RCC 7860 (cell line): ENCODE measurements around the gene CXCR4.
"Not testable (repeated sequence)": the region's sequence is repeated elsewhere in the genome, so short reads cannot be mapped to it uniquely, and the experiment has no call there.

Experiments
- DNase-seq: peaks from one replicate; pipeline ENCODE4 v3.0.0-alpha.2; 2015; ENCODE audit warnings: low spot score
- FAIRE-seq: peaks from 2 replicates; lab custom pipeline; 2012; peaks lifted over from hg19 to GRCh38; lab: Jason Lieb, UNC

The CXCR4 gene

DNA sequence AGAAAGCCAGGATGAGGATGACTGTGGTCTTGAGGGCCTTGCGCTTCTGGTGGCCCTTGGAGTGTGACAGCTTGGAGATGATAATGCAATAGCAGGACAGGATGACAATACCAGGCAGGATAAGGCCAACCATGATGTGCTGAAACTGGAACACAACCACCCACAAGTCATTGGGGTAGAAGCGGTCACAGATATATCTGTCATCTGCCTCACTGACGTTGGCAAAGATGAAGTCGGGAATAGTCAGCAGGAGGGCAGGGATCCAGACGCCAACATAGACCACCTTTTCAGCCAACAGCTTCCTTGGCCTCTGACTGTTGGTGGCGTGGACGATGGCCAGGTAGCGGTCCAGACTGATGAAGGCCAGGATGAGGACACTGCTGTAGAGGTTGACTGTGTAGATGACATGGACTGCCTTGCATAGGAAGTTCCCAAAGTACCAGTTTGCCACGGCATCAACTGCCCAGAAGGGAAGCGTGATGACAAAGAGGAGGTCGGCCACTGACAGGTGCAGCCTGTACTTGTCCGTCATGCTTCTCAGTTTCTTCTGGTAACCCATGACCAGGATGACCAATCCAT is 2.7 kb downstream of the CXCR4 start:
- FAIRE-seq, result no peak
- no peak for DNase-seq

DNA sequence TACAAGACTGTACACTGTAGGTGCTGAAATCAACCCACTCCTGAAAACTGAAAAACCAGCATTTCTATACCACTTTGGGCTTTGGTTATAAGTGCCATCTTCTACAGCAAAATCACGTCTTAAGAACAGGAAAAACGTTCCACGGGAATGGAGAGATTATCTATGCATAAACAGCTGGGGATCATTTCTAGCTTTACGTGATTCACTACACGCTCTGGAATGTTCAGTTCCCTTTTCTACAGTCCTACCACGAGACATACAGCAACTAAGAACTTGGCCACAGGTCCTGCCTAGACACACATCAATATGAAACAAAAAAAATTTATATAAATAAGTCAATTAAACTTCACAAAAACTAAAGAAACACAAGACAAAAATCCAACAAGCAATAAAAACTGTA is 3.6 kb downstream of the CXCR4 start:
- DNase-seq (no peak), FAIRE-seq (no peak)

GRCh38 chr2:136113209-136113971 is 4.6 kb downstream of the CXCR4 start:
- FAIRE-seq (no peak), DNase-seq (no peak)

- FAIRE-seq (no peak), DNase-seq (no peak)
These were observed 5.4 kb downstream of the CXCR4 start for GRCh38 chr2:136112317-136113208.

DNA sequence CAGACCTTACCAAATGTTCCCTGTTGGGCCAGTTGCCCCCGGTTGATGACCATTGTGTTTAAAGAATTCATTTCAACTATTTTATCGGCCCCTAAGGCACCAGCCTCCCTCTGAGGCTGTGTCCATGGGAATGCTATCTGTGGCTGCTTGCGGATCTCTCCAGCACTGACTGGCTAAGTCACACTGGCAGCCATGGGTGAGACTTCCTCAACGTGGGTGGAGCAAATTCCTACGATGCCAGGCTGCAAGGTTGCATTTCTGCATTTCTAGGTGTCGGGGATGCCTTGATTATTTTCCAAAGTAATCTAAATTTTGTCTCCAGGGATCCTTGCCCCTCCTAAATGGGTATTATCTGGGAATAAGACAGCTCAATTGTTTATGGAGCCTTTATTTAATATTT is 6.2 kb downstream of the CXCR4 start:
- FAIRE-seq, result no peak
- DNase-seq, result no peak

GRCh38 chr2:136110526-136110925 is 7.4 kb downstream of the CXCR4 start:
- DNase-seq (no peak), FAIRE-seq (no peak)

- FAIRE-seq, result no peak
- DNase-seq, result no peak
These were observed 9.5 kb downstream of the CXCR4 start for GRCh38 chr2:136108463-136108862.

GRCh38 chr2:136107051-136108033 is 10.6 kb downstream of the CXCR4 start:
- FAIRE-seq, result no peak
- no peak for DNase-seq

DNA sequence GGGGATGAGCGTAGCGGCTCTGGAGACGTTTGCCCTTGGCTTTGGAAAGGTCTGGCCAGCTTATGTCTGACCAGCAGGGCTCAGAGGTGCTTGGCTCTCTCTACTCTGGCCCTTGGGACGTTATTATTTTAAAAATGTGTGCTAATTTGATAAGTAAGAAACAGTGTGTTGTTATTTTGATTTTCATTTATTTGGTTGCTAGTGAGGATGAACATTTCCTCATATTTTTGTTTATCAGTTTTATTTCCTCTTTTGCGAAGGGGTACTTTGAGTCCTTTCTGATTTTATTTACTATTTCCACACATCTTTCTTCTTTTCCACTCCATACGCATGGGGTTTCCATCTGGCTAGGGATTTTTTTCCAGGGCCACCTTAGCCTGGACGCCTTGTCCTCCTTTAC is 11.4 kb downstream of the CXCR4 start:
- no peak for FAIRE-seq
- no peak for DNase-seq

DNA sequence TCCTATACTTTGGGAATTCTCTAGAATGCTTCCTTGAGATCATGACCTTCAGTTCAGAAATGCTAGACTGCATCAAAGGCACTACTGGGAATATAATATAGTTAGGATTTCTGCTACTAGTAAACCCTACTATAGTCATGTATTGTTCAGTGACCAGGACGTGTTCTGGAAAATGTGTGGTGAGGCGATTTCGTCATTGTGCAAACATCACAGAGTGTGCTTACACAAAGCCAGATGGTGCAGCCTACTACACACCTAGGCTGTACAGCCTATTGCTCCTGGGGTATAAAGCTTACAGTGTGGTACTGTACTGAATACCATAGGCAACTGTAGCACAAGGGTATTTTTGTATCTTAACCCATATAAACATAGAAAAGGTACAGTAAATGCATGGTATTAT is 13.0 kb downstream of the CXCR4 start:
- no peak for FAIRE-seq

GRCh38 chr2:136101042-136101441 is 16.9 kb downstream of the CXCR4 start:
- FAIRE-seq (no peak), DNase-seq (no peak)

More for the DNA sequence above, 13.0 kb downstream of the CXCR4 start:
- no peak for DNase-seq

- FAIRE-seq (no peak), DNase-seq (no peak)
These were observed 19.5 kb downstream of the CXCR4 start for GRCh38 chr2:136098441-136098840.

- no peak for FAIRE-seq
These were observed 24.4 kb downstream of the CXCR4 start for GRCh38 chr2:136093583-136093982.

DNA sequence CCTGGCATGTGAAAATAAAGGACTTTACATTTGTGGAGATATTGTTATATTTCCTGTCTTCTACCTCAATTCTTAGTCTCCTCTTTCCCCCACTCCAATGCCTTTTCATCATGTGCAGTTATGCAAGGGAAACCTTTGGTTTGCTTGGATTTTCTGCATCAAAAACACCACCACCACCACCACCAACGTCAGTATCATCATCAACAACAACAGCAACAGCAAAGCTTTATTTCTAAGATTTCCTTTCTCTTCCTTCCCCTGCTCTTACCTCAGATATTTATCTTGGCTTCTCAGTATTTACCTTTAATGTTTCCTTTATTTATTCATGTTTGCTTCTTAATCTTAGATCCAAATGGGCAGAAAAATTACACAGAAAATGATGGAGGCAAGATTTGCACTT is 26.1 kb downstream of the CXCR4 start:
- no peak for DNase-seq
- FAIRE-seq, result no peak

More at GRCh38 chr2:136093583-136093982, 24.4 kb downstream of the CXCR4 start:
- no peak for DNase-seq

DNA sequence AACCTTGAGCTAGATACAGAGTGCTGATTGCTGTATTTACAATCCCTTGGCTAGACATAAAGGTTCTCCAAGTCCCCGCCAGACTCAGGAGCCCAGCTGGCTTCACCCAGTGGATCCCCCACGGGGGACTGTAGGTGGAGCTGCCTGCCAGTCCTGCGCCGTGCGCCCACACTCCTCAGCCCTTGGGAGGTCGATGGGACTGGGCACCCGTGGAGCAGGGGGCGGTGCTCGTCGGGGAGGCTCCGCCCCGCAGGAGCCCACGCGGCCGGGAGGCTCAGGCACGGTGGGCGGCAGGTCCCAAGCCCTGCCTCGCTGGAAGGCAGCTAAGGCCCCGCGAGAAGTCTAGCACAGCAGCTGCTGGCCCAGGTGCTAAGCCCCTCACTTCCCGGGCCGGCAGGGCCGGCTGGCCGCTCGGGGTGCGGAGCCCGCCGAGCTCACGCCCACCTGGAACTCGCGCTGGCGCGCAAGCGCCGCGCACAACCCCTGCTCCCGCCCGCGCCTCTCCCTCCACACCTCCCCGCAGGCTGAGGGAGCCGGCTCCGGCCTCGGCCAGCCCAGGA is 30.0 kb downstream of the CXCR4 start:
- not testable (repeated sequence) for DNase-seq, FAIRE-seq

GRCh38 chr2:136086253-136087016 is 31.5 kb downstream of the CXCR4 start:
- DNase-seq (no peak), FAIRE-seq (no peak)

DNA sequence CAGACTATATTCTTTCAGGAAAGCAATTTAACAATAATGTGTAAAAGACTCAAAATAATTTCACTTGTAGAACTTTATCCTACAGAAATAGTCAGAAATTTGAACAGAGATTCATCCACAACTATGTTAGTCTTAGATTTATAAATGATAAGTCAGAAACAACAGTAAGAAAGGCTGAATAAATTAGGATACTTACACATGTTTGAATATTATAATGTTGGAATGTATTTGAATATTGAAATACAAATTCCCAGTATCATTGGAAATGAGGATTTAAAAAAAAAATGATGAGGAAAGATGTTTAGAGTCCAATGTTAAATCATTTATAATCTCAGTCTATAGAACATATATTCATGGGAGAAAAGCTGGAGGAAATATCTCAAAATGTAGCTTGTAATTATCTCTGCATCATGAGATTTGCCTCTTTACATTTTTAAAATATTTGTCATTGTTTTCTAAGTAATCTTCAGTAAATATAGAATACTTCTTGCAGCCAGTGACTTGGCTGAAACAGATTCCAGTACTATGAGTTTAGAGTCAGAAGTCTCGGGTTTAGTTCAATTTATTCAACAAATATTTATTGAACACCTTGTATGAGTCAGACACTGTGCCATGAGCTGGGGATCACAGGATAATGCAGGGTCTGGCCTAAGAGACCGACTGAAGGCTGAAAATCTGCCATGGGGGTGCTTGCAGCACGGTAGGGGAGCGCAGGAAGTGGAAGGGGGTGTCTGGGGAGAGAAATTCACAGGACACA is 32.3 kb downstream of the CXCR4 start:
- DNase-seq (no peak), FAIRE-seq (no peak)

GRCh38 chr2:136081582-136082210 is 36.3 kb downstream of the CXCR4 start:
- no peak for FAIRE-seq
- no peak for DNase-seq
